Liver (tissue), 3 donors: ENCODE results near the gene RPS6KB1.

Experiments used
- EGR1 ChIP-seq, 2 donors: IDR thresholded peaks; 2 replicates each; pipeline ENCODE4 v1.6.1; 2016 to 2018; ENCODE audit warnings: antibody characterized with exemption in 2 of 2, low read depth in 2 of 2
- RAD21 ChIP-seq, 2 donors: IDR thresholded peaks; 2 replicates each; pipeline ENCODE4 v1.6.1; 2016; ENCODE audit warnings: antibody characterized with exemption in 2 of 2, mild to moderate bottlenecking in 2 of 2
- YY1 ChIP-seq: IDR thresholded peaks from 2 replicates; pipeline ENCODE4 v1.6.1; 2016; ENCODE audit warnings: antibody characterized with exemption, mild to moderate bottlenecking
- TF ChIP-seq, protein P1 (sequence below): fragments of 150-350 bp; IDR thresholded peaks from 2 replicates; pipeline ENCODE4 v1.5.1; 2017; ENCODE audit warnings: improper control_type of control experiment, low read depth, low read length; ENCODE audit not compliant: missing input control
- TF ChIP-seq, protein P2 (sequence below): IDR thresholded peaks from 2 replicates; pipeline ENCODE4 v1.6.1; 2016; ENCODE audit warnings: antibody characterized with exemption
- TF ChIP-seq, protein P3 (sequence below): IDR thresholded peaks from 2 replicates; pipeline ENCODE4 v1.6.1; 2016; ENCODE audit warnings: antibody characterized with exemption
- donor health status: healthy.
- donor health status: healthy.

DNA sequence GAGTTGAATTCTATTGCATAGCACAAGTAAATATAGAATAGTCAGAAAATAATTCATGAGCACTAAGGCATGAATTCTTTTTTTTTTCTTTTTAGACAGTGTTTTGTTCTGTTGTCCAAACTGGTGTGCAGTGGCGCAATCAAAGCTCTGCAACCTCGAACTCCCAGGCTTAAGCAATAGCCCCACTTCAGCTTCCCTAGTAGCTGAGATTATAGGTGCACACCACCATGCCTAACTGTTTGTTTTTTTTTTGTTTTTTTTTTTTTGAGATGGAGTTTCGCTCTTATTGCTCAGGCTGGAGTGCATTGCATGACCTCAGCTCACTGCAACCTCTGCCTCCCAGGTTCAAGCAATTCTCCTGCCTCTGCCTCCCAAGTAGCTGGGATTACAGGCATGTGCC lies 16.8 kb upstream of the RPS6KB1 start:
- TF ChIP-seq, protein P1, sequence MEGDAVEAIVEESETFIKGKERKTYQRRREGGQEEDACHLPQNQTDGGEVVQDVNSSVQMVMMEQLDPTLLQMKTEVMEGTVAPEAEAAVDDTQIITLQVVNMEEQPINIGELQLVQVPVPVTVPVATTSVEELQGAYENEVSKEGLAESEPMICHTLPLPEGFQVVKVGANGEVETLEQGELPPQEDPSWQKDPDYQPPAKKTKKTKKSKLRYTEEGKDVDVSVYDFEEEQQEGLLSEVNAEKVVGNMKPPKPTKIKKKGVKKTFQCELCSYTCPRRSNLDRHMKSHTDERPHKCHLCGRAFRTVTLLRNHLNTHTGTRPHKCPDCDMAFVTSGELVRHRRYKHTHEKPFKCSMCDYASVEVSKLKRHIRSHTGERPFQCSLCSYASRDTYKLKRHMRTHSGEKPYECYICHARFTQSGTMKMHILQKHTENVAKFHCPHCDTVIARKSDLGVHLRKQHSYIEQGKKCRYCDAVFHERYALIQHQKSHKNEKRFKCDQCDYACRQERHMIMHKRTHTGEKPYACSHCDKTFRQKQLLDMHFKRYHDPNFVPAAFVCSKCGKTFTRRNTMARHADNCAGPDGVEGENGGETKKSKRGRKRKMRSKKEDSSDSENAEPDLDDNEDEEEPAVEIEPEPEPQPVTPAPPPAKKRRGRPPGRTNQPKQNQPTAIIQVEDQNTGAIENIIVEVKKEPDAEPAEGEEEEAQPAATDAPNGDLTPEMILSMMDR: no peak
- TF ChIP-seq, protein P2, sequence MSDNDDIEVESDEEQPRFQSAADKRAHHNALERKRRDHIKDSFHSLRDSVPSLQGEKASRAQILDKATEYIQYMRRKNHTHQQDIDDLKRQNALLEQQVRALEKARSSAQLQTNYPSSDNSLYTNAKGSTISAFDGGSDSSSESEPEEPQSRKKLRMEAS: no peak
- TF ChIP-seq, protein P3, sequence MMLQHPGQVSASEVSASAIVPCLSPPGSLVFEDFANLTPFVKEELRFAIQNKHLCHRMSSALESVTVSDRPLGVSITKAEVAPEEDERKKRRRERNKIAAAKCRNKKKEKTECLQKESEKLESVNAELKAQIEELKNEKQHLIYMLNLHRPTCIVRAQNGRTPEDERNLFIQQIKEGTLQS: no peak
- no peak for TF ChIP-seq EGR1 (IDR thresholded peaks at IDR 0.05; ENCODE audit: low read depth in 2 of 2)
- TF ChIP-seq RAD21 (IDR thresholded peaks at IDR 0.05): no peak
- no peak for TF ChIP-seq YY1
